Neutrophil (primary cell): ENCODE measurements around the gene BABAM2.

ENCODE experiments used
- H3K27ac ChIP-seq: fragments of 200-600 bp; sonication (generic); 2 replicates; pipeline ENCODE4 v1.5.1; 2016; ENCODE audit warnings: mild to moderate bottlenecking, moderate library complexity
- H3K27me3 ChIP-seq: fragments of 200-600 bp; sonication (generic); 2 replicates; pipeline ENCODE4 v1.6.0; 2016; ENCODE audit warnings: mild to moderate bottlenecking
- H3K36me3 ChIP-seq: fragments of 200-600 bp; sonication (generic); 2 replicates; pipeline ENCODE4 v1.5.1; 2017
- H3K4me1 ChIP-seq, 2 experiments: fragments of 200-600 bp in 1 of 2; sonication (generic) in 1 of 2; 1 replicate in 1 of 2; 2 replicates in 1 of 2; pipeline versions ENCODE4 v1.5.1 to v1.6.1; 2013 to 2016; ENCODE audit warnings: low read depth in 1 of 2, low read length in 1 of 2, mild to moderate bottlenecking in 1 of 2, moderate library complexity in 1 of 2; ENCODE audit not compliant: control insufficient read depth in 1 of 2, insufficient read depth in 1 of 2
- H3K4me3 ChIP-seq, 2 experiments: fragments of 200-600 bp in 1 of 2; sonication (generic) in 1 of 2; 1 replicate in 1 of 2; 2 replicates in 1 of 2; pipeline ENCODE4 v1.5.1; 2013 to 2016; ENCODE audit warnings: low read depth in 1 of 2, low read length in 1 of 2, mild to moderate bottlenecking in 1 of 2, moderate library complexity in 1 of 2
- H3K9me3 ChIP-seq: fragments of 200-600 bp; sonication (generic); 2 replicates; pipeline ENCODE4 v1.5.1; 2016
- TF ChIP-seq, protein P1 (sequence below): fragments of 200-600 bp; sonication (generic); IDR thresholded peaks from 2 replicates; pipeline ENCODE4 v1.5.1; 2016; ENCODE audit warnings: antibody characterized with exemption

The BABAM2 gene

DNA sequence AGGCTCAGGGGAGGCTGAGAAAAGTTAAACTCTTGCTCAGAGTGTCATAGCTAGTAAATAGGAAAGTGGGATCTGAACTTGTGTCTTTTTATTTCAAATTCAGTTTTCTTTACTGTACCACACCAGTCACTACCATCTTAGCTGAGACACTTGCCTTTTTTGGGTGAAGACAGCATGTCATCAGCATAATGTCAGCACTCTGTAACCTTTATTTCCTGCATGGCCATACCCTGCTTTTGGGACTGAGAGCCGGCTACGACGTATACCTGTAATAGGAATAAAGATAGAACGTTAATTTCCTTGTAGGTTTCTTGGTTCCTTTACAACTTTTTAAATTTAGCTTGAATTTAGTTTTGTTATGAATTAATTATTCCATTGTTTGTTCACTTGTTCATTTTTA, 202.8 kb downstream of the BABAM2 start:
- TF ChIP-seq, protein P1, sequence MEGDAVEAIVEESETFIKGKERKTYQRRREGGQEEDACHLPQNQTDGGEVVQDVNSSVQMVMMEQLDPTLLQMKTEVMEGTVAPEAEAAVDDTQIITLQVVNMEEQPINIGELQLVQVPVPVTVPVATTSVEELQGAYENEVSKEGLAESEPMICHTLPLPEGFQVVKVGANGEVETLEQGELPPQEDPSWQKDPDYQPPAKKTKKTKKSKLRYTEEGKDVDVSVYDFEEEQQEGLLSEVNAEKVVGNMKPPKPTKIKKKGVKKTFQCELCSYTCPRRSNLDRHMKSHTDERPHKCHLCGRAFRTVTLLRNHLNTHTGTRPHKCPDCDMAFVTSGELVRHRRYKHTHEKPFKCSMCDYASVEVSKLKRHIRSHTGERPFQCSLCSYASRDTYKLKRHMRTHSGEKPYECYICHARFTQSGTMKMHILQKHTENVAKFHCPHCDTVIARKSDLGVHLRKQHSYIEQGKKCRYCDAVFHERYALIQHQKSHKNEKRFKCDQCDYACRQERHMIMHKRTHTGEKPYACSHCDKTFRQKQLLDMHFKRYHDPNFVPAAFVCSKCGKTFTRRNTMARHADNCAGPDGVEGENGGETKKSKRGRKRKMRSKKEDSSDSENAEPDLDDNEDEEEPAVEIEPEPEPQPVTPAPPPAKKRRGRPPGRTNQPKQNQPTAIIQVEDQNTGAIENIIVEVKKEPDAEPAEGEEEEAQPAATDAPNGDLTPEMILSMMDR: no peak
- Histone ChIP-seq H3K27me3 (no peaks in the 10 kb centered on the region), H3K9me3 (no peaks in the 10 kb centered on the region), H3K27ac (no peak overlapping the region), H3K36me3 (no peaks in the 10 kb centered on the region), H3K4me3 (no peak overlapping the region), H3K4me1 (no peaks in the 10 kb centered on the region)

DNA sequence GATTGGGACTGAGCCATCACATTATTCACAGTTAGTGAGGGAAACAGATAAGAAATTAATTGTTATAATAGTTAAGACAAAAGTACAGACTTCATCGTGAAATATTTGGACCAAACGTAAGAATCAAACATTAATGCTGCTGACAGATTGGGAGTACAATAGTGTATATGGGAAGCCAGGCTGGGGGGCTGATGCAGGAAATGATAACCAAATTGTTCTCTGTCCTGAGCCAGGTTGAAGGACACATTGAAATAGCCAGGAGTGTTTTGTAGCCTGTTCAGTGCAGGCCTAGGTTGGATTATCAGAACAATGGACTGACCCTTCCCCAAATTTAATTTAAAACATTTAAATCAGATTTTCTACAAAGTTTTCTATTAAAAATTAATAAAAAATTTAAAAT, 203.2 kb downstream of the BABAM2 start:
- H3K36me3 ChIP-seq: no peaks in the 10 kb centered on the region
- no peak overlapping the region for H3K27ac ChIP-seq
- TF ChIP-seq, protein P1: no peak
- H3K4me1 ChIP-seq: no peaks in the 10 kb centered on the region
- no peak overlapping the region for H3K4me3 ChIP-seq
- no peaks in the 10 kb centered on the region for H3K9me3 ChIP-seq
- no peaks in the 10 kb centered on the region for H3K27me3 ChIP-seq

DNA sequence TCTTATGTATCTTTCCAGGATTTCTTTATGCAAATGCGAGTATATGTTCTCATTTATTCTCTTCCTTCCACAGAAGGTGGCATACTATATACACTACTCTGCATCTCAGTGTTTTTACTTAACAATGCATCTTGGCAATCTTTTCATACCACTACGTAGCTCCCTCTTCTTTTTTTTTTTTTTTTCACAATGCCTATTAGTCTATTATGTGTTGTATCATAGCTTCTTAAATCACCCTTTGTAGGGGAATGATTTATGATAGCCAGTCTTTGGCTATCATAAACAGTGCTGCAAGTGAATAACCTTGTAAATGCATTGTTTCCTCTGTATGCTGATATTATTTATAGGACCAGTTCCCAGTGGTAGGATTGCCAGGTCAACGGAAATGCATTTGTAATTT, 204.2 kb downstream of the BABAM2 start:
- no peaks in the 10 kb centered on the region for H3K27me3 ChIP-seq
- no peak overlapping the region for H3K4me3 ChIP-seq
- no peaks in the 10 kb centered on the region for H3K4me1 ChIP-seq
- H3K36me3 ChIP-seq: no peaks in the 10 kb centered on the region
- no peak overlapping the region for H3K27ac ChIP-seq
- TF ChIP-seq, protein P1: no peak
- H3K9me3 ChIP-seq: no peaks in the 10 kb centered on the region

DNA sequence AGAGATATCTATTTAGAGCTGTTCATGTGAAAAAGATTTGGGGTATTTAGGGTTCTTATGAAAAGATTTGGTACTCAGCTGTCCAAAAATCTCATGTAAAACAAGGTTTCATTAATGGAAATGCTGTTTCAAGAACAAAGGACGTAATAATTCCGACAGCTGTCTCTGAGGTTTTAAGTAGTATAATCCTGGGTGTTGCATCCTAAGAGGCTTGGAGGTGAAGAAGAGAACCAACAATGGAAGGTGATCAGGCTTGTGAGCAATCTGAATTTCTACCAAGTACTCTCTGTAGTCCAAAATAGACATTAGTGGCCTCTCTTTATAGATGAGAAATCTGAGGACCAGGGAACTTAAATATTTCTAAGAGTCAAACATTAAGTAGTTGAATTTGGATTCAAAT, 205.1 kb downstream of the BABAM2 start:
- no peaks in the 10 kb centered on the region for H3K27me3 ChIP-seq
- no peaks in the 10 kb centered on the region for H3K36me3 ChIP-seq
- no peaks in the 10 kb centered on the region for H3K4me1 ChIP-seq
- H3K9me3 ChIP-seq: no peaks in the 10 kb centered on the region
- H3K4me3 ChIP-seq: no peak overlapping the region
- no peak overlapping the region for H3K27ac ChIP-seq
- TF ChIP-seq, protein P1: no peak

DNA sequence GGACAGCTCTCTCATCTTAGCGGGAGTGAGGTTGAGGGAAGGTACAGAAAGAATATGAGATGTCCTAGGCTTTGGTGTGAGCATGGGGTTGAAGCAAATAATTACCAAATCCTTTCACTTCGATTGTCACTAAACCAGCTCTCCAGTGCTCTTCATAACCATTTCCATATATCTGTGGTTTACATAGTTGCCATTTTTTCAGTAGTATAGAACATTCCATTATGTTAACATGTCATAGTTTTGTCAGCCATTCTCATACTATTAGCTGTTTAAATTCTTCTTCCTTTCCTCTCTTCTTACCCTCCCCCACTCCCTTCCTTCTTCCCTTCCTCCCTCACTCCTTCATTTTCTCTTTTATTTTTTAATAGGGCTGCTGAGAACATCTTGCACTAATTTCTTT, 205.9 kb downstream of the BABAM2 start:
- H3K27me3 ChIP-seq: no peaks in the 10 kb centered on the region
- H3K27ac ChIP-seq: no peak overlapping the region
- no peaks in the 10 kb centered on the region for H3K4me1 ChIP-seq
- TF ChIP-seq, protein P1: no peak
- no peaks in the 10 kb centered on the region for H3K9me3 ChIP-seq
- no peak overlapping the region for H3K4me3 ChIP-seq
- H3K36me3 ChIP-seq: no peaks in the 10 kb centered on the region
